ENCODE measurements around the gene KRT25. TPM values are rescaled to one million over a fixed set of nuclear protein-coding genes. Genes with fewer than 3 reads are reported as not detected.

The KRT25 gene
- total and polyA plus RNA-seq, 2 experiments from 2014 or later: not detected

Other genes with a start within 250 kb of the KRT25 start
- gene CCR7, start 189.9 kb downstream of the KRT25 start, total RNA-seq: 0.28 TPM in 1 of 2 replicates, not detected in the other
- 0.57 TPM in 1 of 2 replicates, not detected in the other for gene CCR7, start 189.9 kb downstream of the KRT25 start, polyA plus RNA-seq
- gene SMARCE1, start 107.5 kb downstream of the KRT25 start, total RNA-seq: 159 and 195 TPM in 2 replicates
- 192 and 244 TPM in 2 replicates for gene SMARCE1, start 107.5 kb downstream of the KRT25 start, polyA plus RNA-seq
- 0.25 TPM in 1 of 2 replicates, not detected in the other for gene KRT222, start 90.2 kb downstream of the KRT25 start, total RNA-seq
- 0.29 TPM in 1 of 2 replicates, not detected in the other for gene KRT222, start 90.2 kb downstream of the KRT25 start, polyA plus RNA-seq
- gene KRT24, start 51.6 kb downstream of the KRT25 start, total RNA-seq: not detected in 2 replicates
- gene KRT24, start 51.6 kb downstream of the KRT25 start, polyA plus RNA-seq: not detected in 2 replicates
- not detected in 2 replicates for gene KRT26, start 16.9 kb upstream of the KRT25 start, total RNA-seq
- not detected in 2 replicates for gene KRT26, start 16.9 kb upstream of the KRT25 start, polyA plus RNA-seq
- gene KRT27, start 27.2 kb upstream of the KRT25 start, total RNA-seq: not detected in 2 replicates
- gene KRT27, start 27.2 kb upstream of the KRT25 start, polyA plus RNA-seq: not detected in 2 replicates
- gene KRT28, start 44.6 kb upstream of the KRT25 start, total RNA-seq: not detected in 2 replicates
- gene KRT28, start 44.6 kb upstream of the KRT25 start, polyA plus RNA-seq: not detected in 2 replicates
- 30.1 and 77.2 TPM in 2 replicates for gene KRT10, start 67.3 kb upstream of the KRT25 start, total RNA-seq
- 91.0 and 131 TPM in 2 replicates for gene KRT10, start 67.3 kb upstream of the KRT25 start, polyA plus RNA-seq
- gene KRT12, start 111.9 kb upstream of the KRT25 start, total RNA-seq: not detected in 2 replicates
- gene KRT12, start 111.9 kb upstream of the KRT25 start, polyA plus RNA-seq: not detected in 2 replicates
- gene KRT20, start 129.9 kb upstream of the KRT25 start, total RNA-seq: not detected in 2 replicates
- not detected in 2 replicates for gene KRT20, start 129.9 kb upstream of the KRT25 start, polyA plus RNA-seq
- gene KRT23, start 182.3 kb upstream of the KRT25 start, total RNA-seq: not detected in 2 replicates
- gene KRT23, start 182.3 kb upstream of the KRT25 start, polyA plus RNA-seq: not detected in 2 replicates
- gene KRT39, start 211.6 kb upstream of the KRT25 start, total RNA-seq: not detected in 2 replicates
- not detected in 2 replicates for gene KRT39, start 211.6 kb upstream of the KRT25 start, polyA plus RNA-seq
- gene KRT40, start 229.0 kb upstream of the KRT25 start, total RNA-seq: not detected in 2 replicates
- not detected in 2 replicates for gene KRT40, start 229.0 kb upstream of the KRT25 start, polyA plus RNA-seq
- gene KRTAP3-3, start 238.8 kb upstream of the KRT25 start, total RNA-seq: not detected in 2 replicates
- not detected in 2 replicates for gene KRTAP3-3, start 238.8 kb upstream of the KRT25 start, polyA plus RNA-seq
- not detected in 2 replicates for gene KRTAP3-2, start 244.6 kb upstream of the KRT25 start, total RNA-seq
- gene KRTAP3-2, start 244.6 kb upstream of the KRT25 start, polyA plus RNA-seq: not detected in 2 replicates